Skeletal muscle cell (primary cell): ENCODE results near the gene NMNAT2.
"Not testable (repeated sequence)": the region's sequence is repeated elsewhere in the genome, so short reads cannot be mapped to it uniquely, and the experiment has no call there.

ENCODE experiments used
- DNase-seq: peaks from one replicate; pipeline ENCODE4 v3.0.0-alpha.2; 2010; ENCODE audit warnings: low read depth
- H3K4me3 ChIP-seq: 2 replicates; pipeline ENCODE4 v1.5.1; 2011; ENCODE audit warnings: low read depth, mild to moderate bottlenecking, control low read depth, low read length, moderate library complexity

Gene NMNAT2

DNA sequence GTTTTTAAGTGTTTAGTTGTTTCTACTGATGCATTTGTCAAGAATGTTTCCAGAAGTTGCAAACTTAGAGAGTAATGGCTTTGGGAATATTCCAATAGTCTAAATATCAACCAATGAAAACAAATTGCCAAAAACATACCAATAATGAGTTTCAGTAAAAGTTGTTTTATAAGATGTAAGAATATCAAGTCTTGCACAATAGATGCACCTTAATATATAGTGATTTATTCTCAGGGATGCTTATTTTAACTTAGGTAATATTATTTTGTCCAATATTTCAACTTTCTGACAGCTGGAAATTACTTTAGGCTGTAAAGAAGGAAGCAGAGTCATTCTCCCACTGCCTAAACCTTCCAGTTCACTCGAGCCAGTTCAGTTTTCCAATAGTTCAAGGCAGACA, 5.4 kb upstream of the NMNAT2 start:
- no peak for DNase-seq
- no peak overlapping the region for H3K4me3 ChIP-seq

DNA sequence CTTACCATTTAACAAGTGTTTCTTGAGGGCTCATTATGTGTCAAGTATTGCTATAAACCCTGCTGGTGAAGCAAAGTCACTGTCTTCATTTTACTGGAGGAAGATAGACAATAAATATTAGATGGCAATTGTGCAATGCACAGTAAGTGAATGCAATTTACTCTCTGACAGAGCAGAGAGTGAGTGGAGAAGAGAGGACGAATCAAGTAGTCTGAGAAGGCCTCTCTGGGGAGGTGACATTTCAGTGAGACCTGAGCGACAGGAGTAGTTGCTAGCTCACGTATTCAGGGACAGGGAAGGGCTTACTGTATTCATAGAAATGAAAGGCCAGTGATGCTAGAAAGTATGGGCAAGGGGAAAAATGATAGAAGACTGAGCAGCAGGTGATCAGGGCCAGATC, 1.2 kb upstream of the NMNAT2 start:
- no peak overlapping the region for H3K4me3 ChIP-seq
- no peak for DNase-seq

DNA sequence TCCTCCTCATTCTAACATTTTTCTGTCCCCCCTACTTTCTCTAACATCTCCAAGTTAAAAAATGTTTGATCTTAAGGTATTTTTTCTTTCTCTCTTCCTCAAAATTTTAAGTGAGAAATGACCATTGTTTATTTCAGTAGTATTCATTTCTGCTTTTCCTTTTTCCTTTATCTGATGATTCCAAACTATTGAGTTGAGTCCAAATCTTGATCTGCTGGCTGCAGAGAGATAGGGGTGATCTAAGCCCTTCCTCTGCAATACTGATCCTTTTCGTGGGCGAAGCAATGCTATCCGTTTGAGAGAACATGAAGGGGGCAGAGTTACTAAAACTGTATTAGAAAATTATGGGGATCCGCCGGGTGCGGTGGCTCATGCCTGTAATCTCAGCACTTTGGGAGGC, 516 bp upstream of the NMNAT2 start:
- H3K4me3 ChIP-seq = no peak overlapping the region
- no peak for DNase-seq

DNA sequence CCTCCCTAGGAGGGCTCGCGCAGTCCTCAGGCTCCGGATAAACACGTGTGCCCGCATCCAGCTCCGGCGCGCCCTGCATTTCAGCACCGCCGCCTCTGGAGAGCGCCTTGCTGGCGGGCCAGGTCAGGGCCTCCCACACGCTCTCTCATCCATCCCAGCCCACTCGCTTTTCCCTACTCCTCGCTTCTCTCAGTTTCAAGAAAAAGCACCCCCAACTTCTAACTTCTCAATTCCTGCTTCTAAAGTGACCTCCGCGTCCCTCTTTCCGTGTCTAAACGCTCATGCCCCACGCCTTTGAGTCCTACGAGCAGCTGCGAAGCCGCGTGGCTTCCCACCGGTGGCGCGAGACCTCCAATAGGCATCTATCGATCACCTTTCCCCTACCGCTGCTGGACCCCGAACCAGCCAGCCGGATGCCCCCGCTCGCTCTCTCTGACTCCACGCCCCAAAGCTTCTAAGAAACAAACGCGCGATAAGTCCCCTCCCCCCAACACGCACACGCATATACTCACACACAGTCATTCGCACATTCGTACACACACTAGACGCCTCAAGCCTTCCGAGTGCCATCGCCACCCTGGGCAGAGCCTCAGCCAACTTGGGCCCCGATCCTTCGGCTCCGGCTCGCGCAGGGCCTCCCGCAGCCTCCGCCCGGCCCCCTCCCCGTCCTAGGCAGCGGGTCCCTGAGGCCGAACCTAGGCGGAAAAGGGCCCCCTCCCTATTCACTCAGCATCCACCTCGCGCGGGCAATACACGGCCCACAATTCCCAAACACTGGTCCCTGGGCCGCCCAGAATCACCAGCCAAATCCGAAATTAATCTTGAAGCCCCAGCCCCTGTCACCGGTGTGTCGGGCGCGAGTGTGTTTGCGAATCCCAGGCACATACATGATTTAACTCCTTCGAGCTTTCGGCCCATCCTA, 1.1 kb downstream of the NMNAT2 start:
- DNase-seq = peak; percentile 16
- peak overlapping the region; percentile 17 for H3K4me3 ChIP-seq

DNA sequence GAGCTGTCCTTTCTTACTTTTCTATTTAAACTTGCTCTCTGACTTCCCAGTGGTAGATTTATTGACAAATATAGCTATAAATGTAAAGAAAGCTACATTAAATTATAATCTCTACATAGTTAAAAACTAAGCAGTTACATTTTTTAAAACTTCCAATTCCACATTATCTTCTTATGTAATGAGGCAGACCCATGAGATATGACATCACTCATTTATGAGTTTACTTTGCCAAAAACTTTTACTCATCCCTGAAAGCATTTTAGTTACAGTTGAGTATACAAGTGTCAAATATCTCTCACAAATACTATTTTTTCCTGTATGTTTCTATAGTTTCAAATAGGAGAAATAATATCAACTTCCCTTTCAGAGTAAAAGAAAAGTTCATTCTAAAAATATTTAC, 3.8 kb downstream of the NMNAT2 start:
- H3K4me3 ChIP-seq = no peak overlapping the region
- DNase-seq = no peak

DNA sequence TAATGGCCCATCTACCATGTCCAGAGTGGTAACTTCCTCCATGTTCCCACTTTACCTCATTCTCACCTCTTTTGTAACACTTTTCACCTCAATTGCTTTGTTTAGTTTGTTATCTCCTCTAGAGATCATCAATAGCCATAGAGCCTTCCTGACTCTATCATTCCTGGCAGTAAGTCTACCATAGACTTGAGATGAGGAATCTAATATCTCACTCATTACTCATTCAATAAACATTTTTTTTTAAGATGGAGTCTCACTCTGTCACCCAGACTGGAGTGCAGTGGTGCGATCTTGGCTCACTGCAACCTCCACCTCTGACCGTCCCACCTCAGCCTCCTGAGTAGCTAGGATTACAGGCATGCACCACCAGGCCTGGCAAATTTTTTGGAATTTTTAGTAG, 7.1 kb downstream of the NMNAT2 start:
- no peak for DNase-seq
- H3K4me3 ChIP-seq = no peak overlapping the region

DNA sequence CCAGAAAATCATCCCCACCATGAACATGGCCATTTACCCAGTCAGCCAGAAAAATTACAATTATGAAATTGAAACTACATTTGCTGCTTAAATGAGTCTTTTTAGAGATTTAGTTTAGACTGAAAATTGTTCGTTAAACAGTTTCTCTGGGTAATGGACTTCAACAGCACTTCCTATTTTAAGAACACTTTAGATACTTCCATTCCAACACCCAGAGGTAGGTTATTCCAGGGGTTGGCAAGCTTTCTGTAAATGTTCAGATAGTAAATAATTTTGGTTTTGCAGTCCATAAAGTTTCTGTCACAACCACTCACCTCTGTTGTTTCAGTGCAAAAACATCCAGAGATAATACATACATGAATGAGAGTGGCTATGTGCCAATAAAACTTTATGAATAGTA, 10.2 kb downstream of the NMNAT2 start:
- no peak overlapping the region for H3K4me3 ChIP-seq

DNA sequence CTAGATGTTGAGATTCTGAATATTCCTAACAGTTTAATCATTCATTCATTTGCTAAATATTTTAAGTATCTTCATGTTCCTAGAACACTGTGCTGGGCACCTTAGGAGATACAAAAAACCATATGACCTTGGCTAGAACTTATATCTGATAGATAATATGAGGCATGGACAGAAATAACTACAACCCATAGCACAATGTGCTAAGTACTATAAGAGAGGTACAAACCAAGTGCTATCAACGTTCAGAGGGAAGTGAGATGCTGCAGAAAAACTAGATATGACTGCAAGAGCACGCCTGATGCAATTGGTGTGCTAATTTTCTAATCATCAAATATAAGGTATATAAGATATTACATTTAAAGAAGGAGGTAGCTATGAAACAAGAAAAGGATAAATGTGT, 10.7 kb downstream of the NMNAT2 start:
- H3K4me3 ChIP-seq = no peak overlapping the region

More for the DNA sequence above, 10.2 kb downstream of the NMNAT2 start:
- no peak for DNase-seq

DNA sequence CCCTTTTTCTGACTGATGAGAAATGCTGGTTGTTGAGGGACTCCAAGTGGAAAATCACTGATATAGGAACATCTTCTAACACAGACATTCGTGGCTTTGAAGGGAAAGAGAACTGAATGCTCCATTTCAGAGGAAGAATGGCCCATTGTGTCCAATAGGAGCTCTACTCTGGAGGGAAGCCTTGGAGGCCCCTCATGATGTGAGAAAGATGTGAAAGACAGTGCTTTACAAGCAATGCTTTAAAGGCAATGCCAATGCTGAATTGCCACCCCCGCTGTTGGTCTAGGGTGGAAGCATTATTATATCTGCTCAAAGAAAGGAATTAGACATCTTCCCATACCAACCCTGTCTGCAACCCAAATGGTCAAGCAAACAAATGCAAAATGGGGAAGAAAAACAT, 13.7 kb downstream of the NMNAT2 start:
- DNase-seq = no peak
- no peak overlapping the region for H3K4me3 ChIP-seq

More for the DNA sequence above, 10.7 kb downstream of the NMNAT2 start:
- no peak for DNase-seq

DNA sequence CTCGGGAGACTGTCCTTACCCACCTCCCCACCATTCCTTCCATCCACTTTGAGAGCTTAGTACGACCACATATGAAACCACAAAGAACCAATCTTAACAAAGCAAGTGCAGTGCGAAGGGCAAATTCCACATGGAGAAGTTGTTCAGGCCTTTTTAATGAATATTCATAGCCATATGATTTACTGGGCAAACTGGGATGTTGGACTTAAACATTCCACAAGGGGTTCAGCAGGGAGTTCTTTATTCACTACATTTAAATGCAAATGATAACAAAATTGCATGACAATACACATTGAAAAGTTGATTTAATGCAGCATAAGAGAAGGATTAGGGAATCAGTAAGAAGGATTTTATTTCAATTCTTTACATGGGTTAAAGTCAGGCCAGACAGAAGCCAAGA, 14.7 kb downstream of the NMNAT2 start:
- no peak for DNase-seq
- no peak overlapping the region for H3K4me3 ChIP-seq

DNA sequence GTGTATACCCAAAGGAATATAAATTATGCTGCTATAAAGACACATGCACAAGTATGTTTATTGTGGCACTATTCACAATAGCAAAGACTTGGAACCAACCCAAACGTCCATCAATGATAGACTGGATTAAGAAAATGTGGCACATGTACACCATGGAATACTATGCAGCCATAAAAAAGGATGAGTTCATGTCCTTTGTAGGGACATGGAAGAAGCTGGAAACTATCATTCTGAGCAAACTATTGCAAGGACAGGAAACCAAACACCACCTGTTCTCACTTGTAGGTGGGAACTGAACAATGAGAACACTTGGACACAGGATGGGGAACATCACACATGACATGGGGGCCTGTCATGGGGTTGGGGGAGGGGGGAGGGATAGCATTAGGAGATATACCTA, 16.6 kb downstream of the NMNAT2 start:
- DNase-seq, H3K4me3 ChIP-seq: not testable (repeated sequence)

DNA sequence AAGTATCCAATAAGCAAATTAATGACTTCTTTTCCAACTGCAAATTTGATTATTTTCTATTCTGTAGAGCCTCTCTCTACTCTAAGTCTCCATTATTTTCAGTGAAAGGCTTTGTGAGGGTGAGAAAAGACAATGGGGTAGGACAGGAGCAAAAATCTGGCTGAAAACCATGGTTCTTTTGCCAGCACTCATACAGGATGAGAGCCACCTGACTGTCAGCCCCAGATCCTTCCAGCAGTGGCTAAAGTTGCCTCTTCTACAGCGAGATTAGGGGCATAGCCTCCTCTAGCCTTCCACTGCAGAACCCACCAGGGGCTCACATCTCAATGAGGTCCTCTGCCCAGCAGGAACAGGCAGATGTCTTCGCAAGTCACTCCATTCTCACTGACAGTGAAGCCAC, 23.7 kb downstream of the NMNAT2 start:
- DNase-seq = no peak
- H3K4me3 ChIP-seq = no peak overlapping the region

DNA sequence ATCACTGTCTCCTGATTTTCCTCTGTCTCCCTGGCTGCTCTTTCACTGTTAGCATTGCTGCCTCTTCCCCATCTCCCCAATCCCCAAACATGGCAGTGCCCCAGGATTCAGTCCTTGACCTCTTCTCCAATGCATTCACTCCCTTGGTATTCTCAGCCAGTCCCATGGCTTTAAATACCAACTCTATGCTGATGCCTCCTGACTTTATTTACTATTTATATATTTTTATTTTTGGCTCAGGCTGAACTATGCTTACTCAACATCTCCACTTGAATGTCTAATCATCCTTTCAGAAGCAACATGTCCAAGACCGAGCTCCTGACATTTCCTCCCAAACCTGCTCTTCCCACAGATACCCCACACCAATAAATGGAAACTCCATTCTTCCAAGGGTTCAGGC, 26.3 kb downstream of the NMNAT2 start:
- DNase-seq = no peak
- H3K4me3 ChIP-seq = no peak overlapping the region

DNA sequence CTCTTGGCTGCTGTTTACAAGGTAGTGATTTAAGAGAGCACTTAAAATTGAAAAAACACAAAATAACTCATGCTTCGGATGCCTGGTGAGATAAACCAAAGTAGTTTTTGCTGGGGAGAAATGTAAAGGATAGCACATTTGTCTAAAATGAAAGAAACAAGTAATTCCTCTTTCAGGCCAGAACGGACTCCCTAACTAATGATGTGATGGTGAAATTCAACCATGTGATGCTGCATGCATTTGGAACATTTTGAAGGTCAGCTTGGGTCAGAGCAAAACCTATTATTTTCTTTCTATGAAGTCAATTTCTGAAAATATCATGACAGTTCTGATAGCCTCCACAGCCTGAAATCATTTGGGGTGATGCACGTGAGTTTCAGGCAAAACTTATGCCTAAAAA, 27.6 kb downstream of the NMNAT2 start:
- H3K4me3 ChIP-seq = no peak overlapping the region
- DNase-seq = no peak

DNA sequence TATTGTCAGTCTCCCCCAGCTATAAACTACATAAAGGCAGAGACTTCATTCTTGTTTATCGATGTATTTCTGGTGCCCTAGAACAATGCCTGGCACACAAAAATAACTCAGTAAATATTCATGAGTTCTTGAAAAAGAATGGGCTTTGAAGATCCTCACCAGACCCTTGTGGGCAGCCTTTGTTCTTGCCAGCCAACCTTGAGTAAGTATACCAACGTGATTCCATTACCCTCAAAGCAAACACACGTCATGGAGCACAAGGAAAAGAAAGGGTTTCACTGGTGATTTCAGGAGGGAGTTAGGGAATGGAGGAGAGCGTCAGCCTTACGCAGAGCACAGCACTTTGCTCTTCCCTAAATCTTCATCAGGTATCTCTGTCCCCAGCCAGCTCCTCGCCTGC, 29.4 kb downstream of the NMNAT2 start:
- H3K4me3 ChIP-seq = no peak overlapping the region
- DNase-seq = no peak

DNA sequence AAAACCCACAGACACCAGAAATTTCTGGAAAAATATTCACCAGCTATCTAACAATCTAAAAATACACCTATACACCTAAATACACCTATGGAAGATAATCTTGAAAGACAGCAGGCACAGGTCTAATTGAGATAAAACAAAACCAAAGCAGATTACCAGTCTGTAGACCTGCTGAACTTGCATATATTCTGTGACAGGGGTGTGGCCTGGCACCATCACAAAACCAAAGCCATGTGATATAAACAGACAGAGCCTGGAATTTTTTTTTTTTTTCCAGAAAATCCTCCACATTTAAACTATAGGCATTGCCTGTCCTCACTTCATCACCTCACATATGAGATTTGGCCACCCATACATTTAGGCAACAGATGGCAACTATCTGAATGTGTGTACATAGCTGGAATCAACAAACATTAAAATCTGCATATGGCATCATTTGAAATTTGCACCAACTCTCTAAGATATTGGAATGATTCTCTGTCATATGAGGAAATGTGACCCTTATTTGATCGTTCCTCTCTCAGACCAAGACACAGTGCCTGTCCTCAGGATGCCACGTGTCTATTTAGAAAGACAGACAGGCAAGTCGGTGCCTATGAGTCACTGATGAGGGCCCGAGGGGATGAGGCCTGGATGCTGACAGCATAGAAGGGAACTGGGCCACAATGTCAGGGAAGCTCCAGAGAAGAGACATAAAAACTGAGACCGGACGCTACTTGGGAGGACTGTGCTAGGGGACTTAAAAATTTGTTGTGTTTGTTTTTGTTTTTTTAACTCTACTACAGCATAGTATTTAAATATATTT, 32.6 kb downstream of the NMNAT2 start:
- no peak overlapping the region for H3K4me3 ChIP-seq

DNA sequence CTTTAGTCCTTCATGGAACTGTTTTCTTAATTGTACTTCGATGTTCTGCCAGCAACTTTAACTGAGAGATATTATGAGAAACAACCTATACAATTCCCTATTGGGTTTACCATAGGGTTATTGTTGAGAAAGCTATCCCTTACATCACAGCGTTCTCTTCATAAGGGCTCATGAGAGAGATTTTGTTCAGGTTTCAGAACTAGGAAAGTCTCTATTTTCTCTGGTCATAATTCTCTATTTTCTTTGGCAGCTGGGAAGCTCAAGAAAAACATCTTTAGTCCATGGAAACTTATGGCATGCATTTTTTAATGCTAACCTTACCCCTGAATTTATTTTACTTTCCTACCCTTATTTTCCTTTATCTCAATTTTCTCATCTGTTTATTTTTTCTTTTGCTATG, 38.2 kb downstream of the NMNAT2 start:
- no peak for DNase-seq
- no peak overlapping the region for H3K4me3 ChIP-seq

More for the DNA sequence above, 32.6 kb downstream of the NMNAT2 start:
- no peak for DNase-seq

DNA sequence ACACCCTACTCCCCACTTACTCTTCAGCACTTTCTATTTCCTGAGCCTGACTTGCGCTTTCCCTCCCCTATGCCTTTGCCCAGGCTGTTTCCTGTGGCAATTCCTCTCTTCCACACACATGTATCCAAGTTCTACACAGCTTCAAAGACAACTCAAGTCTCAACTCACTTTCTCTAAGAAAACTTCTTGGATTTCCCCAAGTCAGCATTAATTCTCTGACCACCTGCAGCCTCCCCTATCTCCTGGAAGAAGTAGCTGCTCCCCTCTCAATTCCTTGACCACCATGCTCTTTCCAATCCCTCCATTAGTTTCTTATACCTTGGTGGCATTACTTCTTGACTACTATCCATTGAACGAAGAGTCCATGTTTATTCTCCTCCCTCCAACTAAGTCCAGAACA, 42.8 kb downstream of the NMNAT2 start:
- no peak overlapping the region for H3K4me3 ChIP-seq
- DNase-seq = no peak

DNA sequence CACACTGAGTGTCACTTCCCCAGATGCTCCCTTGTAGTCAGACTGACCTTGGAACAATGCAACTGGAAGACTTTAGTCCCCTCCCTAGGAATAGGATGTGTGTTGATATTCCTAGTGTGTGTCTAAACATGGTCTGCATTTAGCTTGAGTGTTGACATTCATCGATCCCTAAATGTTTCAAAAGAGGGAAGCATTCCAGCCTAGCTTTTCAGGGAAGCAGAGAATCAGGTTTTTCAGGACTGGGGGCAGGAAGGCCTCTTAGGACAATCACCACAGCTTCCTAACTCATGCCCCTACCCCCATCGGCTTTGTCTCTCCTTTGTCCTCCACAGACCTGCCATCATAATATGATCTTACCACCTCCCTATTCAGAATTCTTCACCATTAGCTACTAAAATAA, 43.4 kb downstream of the NMNAT2 start:
- DNase-seq = no peak
- H3K4me3 ChIP-seq = no peak overlapping the region

DNA sequence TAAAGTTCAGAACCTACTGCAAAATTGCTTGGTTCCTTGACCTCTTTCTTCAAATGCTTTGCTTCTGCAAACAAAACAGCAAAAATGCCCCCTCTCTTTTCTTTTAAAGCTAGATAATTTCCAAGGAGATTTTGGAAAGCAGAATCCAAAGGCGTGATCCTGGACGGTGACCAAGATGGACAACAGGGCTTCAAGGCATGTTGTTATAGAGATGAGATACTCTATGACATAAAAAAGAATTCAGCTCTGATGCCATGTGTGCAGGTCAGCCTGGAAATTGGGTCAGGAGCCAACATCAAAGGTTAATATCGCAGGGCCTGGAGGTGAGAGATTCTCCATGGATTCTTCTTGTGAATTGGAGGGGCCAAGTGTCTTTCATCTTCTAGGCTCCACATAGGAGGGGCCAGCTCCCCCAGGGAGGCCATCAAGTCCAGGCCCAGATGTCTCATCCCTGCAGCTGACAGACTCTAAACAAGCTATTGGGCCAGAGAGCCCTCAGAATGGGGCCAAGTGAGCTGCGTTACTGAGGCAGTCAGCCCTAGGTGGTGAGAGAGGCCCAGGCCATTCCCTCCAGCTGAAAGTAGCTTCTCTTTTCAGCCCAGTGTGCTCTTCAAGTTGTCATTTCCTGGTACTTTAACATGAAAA, 45.5 kb downstream of the NMNAT2 start:
- no peak for DNase-seq
- no peak overlapping the region for H3K4me3 ChIP-seq
